GM12873 (cell line): ENCODE measurements around the gene FBXO5.

Experiments
- CTCF ChIP-seq: IDR thresholded peaks from 2 replicates; pipeline ENCODE4 v1.5.1; 2012; ENCODE audit warnings: low read depth, mild to moderate bottlenecking, moderate library complexity, low read length, control low read depth; ENCODE audit not compliant: insufficient read depth; ENCODE audit errors: missing control alignments

FBXO5 gene

GRCh38 chr6:153023977-153024708 is 41.3 kb upstream of the FBXO5 start:
- peak; percentile 78 for TF ChIP-seq CTCF

GRCh38 chr6:153018355-153018754 is 35.5 kb upstream of the FBXO5 start:
- no peak for TF ChIP-seq CTCF

GRCh38 chr6:153016846-153017245 is 34.0 kb upstream of the FBXO5 start:
- TF ChIP-seq CTCF: no peak

- TF ChIP-seq CTCF: no peak
Measured at GRCh38 chr6:153015094-153015640, 32.3 kb upstream of the FBXO5 start.

- TF ChIP-seq CTCF: no peak
Measured at GRCh38 chr6:153013438-153013837, 30.6 kb upstream of the FBXO5 start.

GRCh38 chr6:153012856-153013255 is 30.0 kb upstream of the FBXO5 start:
- TF ChIP-seq CTCF: no peak

GRCh38 chr6:153003366-153003690 is 20.5 kb upstream of the FBXO5 start:
- no peak for TF ChIP-seq CTCF
